Measurements from ENCODE around the gene TBC1D8. TPM values are rescaled to one million over a fixed set of nuclear protein-coding genes. Genes with fewer than 3 reads are reported as not detected.
A peak's percentile ranks its signal among the peaks of the same experiment; 100 is the strongest.

Gene TBC1D8
- total RNA-seq, 6 experiments from 2014 or later, result 1.2 to 2.0 (median 1.5) TPM

DNA sequence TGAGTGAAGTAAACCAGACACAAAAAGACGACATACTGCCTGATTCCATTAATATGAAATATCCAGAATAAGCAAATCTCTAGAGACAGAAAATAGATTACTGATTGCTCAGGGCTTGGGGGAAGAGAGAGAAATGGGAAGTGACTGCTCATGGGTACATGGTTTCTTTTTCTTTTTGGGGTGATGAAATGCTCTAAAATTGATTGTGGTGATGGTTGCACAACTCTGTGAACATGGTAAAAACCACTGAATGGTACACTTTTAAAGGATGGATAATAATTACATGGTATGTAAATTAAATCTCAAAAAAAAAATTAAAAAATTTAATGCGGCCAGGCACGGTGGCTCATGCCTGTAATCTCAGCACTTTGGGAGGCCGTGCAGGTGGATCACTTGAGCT, 109.8 kb downstream of the TBC1D8 start:
- no peak overlapping the region for H3K27ac Mint-ChIP-seq

DNA sequence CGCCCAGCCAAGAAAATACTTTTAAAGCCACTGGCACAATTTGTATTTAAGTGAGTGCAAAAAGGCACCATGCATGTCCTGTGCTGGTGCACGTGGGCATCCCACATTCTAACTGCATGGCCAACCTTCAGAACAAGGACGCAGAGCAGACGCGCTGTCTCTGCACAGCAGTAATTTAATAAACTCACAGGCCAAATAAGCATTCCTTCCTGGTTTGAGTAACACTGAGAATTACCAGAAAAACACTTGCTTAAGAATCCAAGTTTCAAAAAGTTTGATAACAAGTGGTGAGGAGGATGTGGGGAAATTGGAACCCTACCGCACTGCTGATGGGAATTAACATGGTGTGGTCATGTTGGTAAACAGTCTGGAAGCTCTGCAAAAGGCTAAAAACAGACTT, 110.4 kb downstream of the TBC1D8 start:
- Mint-ChIP-seq H3K27ac (no peak overlapping the region), H3K27me3 (ENCODE audit: insufficient read depth) (peaks cover 9% of the 10 kb centered on the region), H3K4me3 (no peak overlapping the region), H3K4me1 (ENCODE audit: low read depth) (no peaks in the 10 kb centered on the region), H3K9me3 (no peaks in the 10 kb centered on the region), H3K36me3 (ENCODE audit: low read depth) (no peaks in the 10 kb centered on the region; the same call in 1 of the 2 replicates)
- DNase-seq, result no peak
- TF ChIP-seq, protein P1, sequence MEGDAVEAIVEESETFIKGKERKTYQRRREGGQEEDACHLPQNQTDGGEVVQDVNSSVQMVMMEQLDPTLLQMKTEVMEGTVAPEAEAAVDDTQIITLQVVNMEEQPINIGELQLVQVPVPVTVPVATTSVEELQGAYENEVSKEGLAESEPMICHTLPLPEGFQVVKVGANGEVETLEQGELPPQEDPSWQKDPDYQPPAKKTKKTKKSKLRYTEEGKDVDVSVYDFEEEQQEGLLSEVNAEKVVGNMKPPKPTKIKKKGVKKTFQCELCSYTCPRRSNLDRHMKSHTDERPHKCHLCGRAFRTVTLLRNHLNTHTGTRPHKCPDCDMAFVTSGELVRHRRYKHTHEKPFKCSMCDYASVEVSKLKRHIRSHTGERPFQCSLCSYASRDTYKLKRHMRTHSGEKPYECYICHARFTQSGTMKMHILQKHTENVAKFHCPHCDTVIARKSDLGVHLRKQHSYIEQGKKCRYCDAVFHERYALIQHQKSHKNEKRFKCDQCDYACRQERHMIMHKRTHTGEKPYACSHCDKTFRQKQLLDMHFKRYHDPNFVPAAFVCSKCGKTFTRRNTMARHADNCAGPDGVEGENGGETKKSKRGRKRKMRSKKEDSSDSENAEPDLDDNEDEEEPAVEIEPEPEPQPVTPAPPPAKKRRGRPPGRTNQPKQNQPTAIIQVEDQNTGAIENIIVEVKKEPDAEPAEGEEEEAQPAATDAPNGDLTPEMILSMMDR (IDR thresholded peaks at IDR 0.05), result no peak

More for the DNA sequence above, 109.8 kb downstream of the TBC1D8 start:
- TF ChIP-seq, protein P1 (IDR thresholded peaks at IDR 0.05), result no peak
- H3K36me3 Mint-ChIP-seq (ENCODE audit: low read depth), result no peaks in the 10 kb centered on the region; the same call in 1 of the 2 replicates
- peaks cover 9% of the 10 kb centered on the region for H3K27me3 Mint-ChIP-seq (ENCODE audit: insufficient read depth)
- no peak overlapping the region for H3K4me3 Mint-ChIP-seq
- no peaks in the 10 kb centered on the region for H3K9me3 Mint-ChIP-seq
- no peak for DNase-seq
- H3K4me1 Mint-ChIP-seq (ENCODE audit: low read depth), result no peaks in the 10 kb centered on the region

DNA sequence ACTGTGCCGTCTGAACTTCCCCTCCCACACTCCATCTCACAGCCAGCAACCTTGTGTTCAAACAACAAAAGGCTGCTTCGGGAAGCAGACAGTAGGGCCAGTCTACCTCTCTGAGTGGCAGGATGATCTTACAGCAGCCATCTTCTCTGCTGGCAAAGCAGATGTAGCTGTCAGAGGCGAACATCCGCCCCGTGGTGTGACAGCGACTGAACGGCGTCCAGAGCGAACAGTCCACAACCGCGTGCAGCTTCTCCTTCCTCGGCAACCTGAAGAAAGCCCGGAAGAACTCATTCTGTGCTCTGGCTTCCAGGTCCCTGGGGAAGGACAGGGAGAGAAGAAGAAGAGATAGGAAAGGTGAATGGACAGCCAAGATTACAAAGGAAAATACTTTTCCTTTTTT, 111.1 kb downstream of the TBC1D8 start:
- H3K9me3 Mint-ChIP-seq, result no peaks in the 10 kb centered on the region
- no peak overlapping the region for H3K27ac Mint-ChIP-seq
- H3K4me1 Mint-ChIP-seq (ENCODE audit: low read depth), result no peaks in the 10 kb centered on the region
- DNase-seq, result no peak
- TF ChIP-seq, protein P1 (IDR thresholded peaks at IDR 0.05), result no peak
- H3K4me3 Mint-ChIP-seq, result no peak overlapping the region
- H3K27me3 Mint-ChIP-seq (ENCODE audit: insufficient read depth), result peaks cover 5% of the 10 kb centered on the region; the same call in 1 of the 2 replicates
- no peaks in the 10 kb centered on the region for H3K36me3 Mint-ChIP-seq (ENCODE audit: low read depth)

DNA sequence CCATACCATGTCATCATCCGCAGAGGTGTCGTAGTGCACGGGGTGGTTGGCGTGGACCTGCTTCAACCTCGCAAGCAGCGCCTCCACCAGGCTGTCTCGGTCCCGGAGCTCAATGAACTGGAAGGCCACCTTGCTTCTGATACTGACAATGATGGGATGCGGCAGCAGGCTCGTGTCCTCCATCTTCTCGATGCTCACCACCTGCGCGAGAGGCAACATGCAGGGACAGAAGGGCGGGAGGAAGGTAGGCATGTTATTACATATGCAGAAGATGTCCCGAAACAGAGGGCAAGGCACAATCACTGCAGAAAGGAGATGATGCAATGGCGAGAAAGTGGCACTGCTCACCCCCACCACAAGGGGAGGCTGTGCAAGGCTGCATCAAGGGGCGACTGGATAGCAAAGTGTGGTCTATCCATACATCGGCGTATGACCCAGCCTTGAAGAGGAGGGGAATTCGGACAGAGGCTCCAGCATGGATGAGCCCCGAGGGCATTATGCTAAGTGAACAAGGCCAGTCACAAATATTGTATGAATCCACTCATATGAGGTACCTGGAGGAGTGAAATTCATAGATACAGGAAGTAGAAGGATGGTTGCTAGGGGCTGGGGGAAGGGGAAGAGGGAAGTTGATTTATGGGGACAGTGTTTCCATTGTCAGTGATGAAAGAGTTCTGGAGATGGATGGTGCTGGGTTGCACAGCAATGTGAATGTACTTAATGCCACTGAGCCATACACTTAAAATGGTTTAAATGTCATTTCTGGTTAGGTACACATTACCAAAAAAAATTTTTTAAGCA, 112.5 kb downstream of the TBC1D8 start:
- peaks cover 2% of the 10 kb centered on the region; the same call in 1 of the 2 replicates for H3K27me3 Mint-ChIP-seq (ENCODE audit: insufficient read depth)
- H3K27ac Mint-ChIP-seq, result no peak overlapping the region
- TF ChIP-seq, protein P1 (IDR thresholded peaks at IDR 0.05), result peak; percentile 77
- H3K4me1 Mint-ChIP-seq (ENCODE audit: low read depth), result no peaks in the 10 kb centered on the region
- H3K4me3 Mint-ChIP-seq, result no peak overlapping the region
- no peaks in the 10 kb centered on the region for H3K36me3 Mint-ChIP-seq (ENCODE audit: low read depth)
- DNase-seq, result no peak
- H3K9me3 Mint-ChIP-seq, result no peaks in the 10 kb centered on the region

DNA sequence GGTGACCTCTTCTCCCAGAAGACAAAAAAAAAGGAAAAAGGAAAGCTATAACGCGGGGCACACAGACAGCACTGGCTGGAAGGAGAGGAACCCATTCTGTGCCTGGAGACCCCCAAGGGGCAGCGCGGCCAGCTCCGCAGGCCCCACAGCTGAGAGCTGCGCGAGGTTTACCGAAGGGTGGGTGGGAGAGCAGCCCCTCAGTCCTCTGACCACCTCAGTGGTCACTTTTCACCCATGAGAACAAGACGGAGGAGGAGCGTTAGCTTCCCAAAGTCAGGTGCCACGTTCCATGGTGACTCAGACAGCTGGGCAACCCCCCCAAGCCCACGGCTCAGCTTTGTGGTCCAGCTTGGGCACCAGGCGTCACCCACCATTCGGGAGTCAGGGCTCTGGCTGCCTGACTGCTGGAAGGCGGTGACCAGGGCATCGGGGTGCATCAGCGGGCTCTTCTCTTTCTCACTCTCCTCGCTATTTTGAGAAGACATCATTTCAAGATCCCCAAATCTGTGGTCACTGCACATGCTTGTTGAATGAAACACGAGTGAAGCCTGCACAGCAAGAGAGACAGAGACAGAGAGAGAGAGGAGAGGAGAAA, 113.9 kb downstream of the TBC1D8 start:
- no peaks in the 10 kb centered on the region for H3K36me3 Mint-ChIP-seq (ENCODE audit: low read depth)
- H3K9me3 Mint-ChIP-seq, result no peaks in the 10 kb centered on the region
- DNase-seq, result no peak
- TF ChIP-seq, protein P1 (IDR thresholded peaks at IDR 0.05), result no peak
- peaks cover 2% of the 10 kb centered on the region; the same call in 1 of the 2 replicates for H3K27me3 Mint-ChIP-seq (ENCODE audit: insufficient read depth)
- no peak overlapping the region for H3K27ac Mint-ChIP-seq
- no peaks in the 10 kb centered on the region for H3K4me1 Mint-ChIP-seq (ENCODE audit: low read depth)
- no peak overlapping the region for H3K4me3 Mint-ChIP-seq
